GM18858 (cell line): ENCODE measurements around the gene PWP2.
"Not testable (repeated sequence)": the region's sequence is repeated elsewhere in the genome, so short reads cannot be mapped to it uniquely, and the experiment has no call there.

Source experiments
- ATAC-seq: cut with Tn5 transposase; IDR thresholded peaks from one replicate; pipeline ENCODE4 v1.9.1; 2021; ENCODE audit not compliant: unreplicated experiment

Gene PWP2

DNA sequence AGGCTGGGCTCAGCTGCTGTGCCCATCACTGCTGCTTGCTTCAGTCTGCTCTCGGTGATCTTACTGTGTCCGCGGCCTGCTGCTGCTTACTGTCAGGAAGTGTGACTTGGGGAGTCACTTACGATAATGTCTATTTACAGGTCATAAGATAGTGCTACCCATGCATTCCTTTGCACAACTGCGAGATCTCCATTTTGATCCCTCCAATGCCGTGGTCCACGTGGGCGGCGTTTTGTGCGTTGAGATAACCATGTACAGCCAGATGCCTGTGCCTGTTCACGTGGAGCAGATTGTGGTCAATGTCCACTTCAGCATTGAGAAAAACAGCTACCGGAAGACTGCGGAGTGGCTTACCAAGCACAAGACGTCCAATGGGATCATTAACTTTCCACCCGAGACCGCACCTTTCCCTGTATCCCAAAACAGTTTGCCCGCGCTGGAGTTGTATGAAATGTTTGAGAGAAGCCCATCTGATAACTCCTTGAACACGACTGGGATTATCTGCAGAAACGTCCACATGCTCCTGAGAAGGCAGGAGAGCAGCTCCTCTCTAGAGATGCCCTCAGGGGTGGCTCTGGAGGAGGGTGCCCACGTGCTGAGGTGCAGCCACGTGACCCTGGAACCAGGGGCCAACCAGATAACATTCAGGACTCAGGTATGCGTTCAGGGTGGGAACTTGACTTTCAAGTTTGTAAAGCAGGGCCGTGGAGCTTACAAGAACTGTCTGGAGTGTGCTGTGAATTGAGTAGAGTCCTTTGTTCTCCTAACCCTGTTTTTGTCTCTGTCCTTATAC, 24.4 kb upstream of the PWP2 start:
- ATAC-seq, result no peak

DNA sequence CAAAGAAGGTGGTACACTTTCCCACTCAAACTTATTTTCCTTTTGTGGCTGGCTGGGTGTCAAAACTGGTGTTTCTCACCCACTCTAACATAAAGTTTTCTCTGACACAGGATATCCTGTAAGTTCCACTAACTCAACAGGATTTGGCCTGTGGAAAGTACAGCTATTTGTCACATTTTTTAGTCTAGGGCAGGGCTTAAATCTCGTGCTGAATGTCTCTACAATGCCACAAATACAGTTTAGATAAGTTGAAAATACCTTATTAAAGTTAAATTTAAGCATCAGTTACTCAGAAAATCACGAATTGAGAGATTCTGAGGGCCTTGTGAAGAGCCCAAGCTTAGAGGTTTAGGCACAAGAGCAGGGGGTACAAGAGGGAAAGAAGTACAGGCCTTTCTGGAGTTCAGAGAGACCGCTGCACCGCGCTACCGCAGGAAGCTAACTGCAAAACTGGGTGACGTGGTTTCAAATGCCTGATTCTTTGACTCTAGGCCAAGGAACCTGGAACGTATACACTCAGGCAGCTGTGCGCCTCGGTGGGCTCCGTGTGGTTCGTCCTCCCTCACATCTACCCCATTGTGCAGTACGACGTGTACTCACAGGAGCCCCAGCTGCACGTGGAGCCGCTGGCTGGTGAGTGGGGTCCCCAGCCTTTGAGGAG, 23.4 kb upstream of the PWP2 start:
- no peak for ATAC-seq

DNA sequence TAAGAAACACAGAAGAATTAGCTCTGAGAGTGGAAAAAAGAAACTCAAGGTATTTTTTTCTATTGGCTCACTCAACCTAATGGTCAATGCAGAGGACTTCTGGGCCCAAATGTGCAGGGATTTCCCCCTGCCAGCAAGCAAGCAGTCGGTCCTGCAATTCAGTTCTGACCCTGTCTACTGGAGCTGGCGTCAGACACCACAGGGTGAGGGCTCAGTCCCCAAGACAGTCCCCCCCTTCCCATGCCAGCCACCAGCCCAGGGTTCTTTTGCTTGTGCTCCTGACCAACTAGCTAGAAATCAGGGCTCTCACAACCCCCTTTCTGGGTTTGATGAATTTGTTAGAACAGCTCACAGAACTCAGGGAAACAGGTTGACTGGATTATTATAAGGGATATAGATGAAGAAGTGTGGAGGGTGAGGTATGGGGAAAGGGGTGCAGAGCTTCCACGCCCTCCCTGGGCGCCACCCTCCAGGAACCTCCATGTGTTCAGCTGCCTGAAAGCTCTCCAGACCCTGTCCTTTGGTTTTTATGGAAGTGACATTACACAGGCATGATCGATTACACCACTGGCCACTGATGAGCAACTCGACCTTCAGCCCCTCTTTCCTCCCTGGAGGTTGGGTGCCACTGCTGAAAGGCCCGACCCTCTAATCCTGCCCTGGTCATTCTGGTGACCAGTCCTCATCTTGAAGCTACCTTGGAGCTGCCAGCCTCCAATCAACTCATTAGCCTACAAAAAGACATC, 22.5 kb upstream of the PWP2 start:
- ATAC-seq, result no peak

DNA sequence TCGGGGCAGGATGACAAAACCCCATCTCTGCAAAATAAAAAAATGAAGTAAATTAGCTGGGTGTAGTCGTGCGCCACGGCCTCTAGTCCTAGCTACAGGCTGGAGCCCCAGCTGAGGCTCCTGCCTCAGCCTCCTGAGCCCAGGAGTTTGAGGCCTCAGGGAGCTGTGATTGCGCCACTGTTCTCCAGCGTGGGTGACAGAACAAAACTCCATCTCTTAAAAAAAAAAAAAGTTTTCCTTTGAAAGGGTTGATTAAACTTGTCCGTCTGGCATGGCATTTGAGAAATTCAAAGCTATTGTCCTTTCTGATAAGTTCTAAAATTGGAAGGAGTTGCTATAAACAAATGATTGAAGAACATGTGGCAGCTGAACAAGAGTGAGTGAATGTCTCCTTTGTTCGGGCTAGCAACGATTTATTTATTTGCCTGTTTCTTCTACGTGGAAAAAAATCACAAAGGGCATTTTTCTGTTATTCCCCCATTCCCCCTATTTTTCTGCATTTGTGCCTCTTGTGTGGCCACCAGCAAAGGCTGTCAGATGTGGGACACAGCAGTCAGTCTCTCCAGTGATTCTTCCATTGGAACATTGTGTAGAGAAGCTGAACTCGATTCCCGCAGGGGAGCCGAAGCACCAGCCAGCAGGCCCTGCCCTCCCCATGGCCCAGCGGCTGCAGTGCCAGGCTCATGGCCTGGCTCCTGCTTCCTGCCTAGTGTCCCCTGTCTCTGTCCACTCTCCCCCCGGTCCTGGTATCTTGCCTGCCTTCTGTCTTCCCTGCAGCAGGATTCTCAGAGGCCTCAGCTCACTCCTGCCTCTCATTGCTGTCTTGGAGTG, 21.5 kb upstream of the PWP2 start:
- no peak for ATAC-seq

DNA sequence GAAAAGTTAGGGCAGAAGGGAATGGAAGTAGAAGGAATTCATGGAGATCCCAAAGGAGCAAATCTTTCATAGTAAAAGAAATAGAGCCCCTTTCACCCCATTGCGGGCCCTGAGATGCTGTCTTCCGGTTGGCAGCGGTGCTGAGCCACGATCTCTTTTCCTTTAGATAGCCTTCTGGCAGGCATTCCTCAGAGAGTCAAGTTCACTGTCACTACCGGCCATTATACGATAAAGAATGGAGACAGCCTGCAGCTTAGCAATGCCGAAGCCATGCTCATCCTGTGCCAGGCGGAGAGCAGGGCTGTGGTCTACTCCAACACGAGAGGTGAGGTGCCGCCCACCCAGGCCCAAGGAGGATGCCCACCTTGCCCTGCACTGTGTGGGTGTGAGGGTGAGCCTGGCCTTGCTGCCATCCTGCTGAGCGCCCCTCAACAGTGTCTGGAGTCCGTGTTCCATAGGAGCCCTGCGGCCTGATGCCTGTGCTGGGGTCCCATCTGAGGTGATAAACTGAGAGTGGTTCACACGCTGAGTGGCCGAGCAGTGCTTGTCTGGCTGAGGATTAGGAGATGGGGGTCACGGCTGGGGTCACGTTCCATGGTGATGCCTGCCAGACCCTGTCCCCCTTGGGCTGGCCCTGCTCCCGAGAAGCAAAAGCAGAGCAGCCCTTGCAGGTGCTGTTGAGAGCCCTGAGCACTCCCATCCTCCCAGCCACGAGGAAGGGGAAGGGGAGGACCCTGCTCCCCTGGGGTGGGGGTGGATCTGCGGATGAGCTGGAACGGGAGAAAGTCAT, 20.4 kb upstream of the PWP2 start:
- ATAC-seq, result no peak

DNA sequence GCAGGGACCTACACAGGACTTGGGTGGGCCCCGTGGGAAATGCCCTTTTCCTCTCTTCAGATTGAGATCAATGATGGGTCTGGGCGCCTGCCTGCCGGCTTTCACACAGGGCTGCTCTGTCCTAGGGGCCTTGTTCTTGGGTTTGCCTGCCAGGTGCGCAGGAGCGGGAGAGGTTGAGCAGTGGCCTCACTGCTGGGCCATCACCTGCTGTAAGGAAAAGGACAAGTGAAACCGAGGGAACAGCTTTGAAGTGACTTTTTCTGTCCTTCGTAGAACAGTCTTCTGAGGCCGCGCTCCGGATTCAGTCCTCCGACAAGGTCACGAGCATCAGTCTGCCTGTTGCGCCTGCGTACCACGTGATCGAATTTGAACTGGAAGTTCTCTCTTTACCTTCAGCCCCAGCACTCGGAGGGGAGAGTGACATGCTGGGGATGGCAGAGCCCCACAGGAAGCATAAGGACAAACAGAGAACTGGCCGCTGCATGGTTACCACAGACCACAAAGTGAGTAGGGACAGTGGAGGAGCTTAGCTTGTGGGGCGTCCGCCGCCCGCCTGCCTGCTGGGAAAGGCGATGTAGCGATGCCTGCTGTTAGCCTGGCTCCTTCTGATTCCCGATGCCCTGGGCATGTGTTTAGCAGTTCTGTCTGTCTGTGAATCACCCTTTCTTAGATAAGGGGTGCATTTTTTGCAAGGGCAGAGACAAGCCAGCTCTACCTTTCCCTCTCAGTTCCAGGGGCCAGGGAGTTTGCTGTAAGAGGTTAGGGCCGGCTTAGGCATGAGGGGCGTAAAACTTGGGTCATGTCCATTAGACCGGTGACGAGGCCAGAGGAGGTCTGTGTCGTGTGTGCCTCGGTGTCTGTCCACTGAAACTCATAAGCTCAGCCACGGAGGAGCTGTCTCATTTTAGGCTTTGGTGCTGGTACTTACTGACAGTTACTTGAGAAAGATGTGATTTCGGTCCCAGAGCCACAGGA, 19.5 kb upstream of the PWP2 start:
- no peak for ATAC-seq

DNA sequence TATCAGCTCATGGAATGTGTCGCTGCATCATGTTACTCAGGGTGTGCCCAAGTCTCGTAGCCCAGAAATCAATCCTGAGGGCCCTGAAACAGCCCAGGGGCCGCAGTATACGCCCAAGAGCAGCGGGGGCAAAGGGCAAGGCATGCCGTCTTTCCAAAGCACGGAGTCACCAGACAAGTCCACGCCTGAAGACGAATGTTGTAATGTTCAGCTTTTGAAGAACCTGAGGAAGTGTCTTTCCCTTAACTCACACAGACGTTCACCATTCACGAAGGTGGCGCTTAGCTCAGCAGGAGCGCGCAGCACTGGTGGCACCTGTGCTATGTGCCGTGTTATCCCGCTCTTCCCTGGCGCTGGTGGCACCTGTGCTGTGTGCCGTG, 18.8 kb upstream of the PWP2 start:
- ATAC-seq, result no peak

DNA sequence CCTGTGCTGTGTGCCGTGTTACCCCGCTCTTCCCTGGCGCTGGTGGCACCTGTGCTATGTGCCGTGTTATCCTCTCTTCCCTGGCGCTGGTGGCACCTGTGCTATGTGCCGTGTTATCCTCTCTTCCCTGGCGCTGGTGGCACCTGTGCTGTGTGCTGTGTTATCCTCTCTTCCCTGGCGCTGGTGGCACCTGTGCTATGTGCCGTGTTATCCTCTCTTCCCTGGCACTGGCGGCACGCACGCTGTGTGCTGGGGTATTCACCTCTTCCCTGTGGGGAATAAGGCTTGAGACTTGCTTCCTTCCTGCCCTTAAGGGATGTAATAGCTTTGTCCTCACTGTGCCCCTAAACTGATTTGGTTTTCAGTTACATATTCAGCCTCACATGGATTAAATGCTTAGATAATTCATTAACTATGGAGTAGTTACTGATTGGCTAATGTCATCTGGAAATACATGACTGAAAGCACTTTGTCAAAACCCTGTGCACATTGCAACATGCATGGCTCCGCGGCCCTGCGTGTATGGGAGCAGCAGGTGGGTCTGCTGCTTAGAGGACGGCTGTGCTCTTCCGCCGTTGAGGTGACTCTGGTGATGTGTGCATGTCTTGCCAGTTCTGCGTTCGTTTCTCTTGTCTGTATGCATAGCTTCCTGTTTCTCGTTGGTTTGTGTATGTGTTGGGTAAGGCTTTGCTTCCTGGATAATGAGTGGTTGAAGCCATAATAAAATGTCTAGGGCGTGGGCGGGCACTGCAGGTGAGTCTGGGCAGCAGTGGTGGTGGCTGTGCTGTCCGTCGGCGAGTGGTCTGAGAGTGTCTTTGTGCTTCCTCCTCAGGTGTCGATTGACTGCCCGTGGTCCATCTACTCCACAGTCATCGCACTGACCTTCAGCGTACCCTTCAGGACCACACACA, 17.9 kb upstream of the PWP2 start:
- no peak for ATAC-seq

DNA sequence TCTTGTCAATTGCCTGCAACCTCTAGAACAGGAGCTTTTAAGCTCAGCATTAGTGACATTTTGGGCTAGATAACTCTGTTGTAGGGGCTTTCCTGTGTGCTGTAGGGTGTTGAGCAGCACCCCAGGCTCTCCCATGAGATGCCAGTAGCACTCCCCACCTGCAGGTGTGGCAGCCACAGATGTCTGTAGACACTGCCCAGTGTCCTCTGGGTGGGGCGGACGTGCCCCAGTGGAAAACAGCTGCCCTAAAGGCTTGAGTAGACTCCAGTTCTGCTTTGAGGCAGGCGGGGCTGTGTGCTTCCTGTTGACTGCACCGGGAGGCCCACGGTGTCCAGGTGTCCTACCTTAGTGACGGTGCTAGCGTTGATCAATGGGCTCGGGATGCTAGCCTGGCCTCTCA, 16.9 kb upstream of the PWP2 start:
- ATAC-seq, result no peak

DNA sequence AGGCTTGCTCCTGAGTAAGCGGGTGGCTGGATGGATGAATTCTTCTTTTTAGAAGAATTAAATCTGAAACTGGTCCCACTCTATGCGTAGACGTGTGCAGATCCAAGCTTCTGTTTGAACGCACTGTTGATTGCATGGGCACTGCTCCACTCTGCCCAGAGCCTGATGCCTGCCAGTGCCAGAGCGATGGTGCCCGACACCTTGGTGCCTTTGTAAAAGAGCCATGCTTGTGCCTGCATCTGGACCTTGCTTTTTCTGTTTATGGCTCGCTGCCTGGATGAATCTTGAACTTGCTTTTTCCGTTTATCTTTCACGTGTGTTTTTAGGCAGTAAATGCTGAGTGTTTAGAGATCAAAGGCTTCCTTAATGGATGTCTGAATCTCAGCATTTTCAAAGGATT, 15.0 kb upstream of the PWP2 start:
- ATAC-seq, result no peak

DNA sequence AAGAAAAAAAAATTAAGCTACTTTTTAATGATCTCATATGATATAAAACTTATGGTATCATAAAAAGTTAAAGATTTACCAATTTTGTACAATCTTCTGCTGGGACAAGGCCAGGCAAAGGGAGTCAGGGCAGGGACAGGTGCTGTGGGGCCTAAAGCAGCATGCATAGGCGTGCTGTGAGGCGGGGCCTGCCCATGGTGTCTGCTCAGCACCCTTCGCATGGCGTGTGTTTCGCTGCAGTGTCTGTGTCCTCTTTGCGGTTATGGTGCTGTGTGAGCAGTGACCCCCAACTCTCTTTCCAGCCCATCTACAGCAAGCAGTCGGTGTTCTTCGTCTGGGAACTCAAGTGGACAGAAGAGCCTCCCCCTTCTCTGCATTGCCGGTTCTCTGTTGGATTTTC, 13.4 kb upstream of the PWP2 start:
- no peak for ATAC-seq

DNA sequence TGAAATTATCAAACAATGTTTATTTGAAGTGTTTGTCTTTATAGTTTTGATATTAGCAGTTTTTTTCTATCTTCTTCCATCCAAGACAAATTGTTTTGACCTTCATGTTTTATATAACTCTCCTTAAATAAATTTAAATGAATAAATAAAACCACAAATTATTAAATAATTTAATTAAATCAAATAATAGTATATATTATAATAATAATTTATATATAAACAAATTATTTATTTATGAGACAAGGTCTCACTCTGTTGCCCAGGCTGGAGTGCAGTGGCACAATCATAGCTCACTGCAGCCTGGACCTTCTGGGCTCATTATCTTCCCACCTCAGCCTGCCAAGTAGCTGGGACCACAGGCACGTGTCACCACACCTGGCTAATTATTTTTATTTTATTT, 12.4 kb upstream of the PWP2 start:
- ATAC-seq, result no peak

DNA sequence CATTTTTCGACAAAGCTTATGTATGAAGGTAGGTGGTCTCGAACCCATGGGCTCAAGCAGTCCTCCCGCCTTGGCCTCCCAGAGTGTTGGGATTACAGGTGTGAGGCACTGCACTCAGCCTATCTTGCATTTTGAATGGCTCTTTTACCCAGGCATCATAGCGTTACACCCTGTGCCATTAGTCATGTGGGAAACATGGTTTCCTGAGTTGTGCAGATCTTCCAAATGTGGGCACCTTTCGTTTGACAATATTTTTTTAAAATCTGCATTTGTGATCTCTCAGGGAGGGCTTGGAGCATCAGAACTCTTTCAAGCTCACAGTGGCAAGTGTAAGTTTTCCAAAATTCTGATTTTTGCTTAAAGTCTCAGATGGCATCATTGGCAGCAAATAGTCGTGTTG, 8.7 kb upstream of the PWP2 start:
- ATAC-seq, result not testable (repeated sequence)

DNA sequence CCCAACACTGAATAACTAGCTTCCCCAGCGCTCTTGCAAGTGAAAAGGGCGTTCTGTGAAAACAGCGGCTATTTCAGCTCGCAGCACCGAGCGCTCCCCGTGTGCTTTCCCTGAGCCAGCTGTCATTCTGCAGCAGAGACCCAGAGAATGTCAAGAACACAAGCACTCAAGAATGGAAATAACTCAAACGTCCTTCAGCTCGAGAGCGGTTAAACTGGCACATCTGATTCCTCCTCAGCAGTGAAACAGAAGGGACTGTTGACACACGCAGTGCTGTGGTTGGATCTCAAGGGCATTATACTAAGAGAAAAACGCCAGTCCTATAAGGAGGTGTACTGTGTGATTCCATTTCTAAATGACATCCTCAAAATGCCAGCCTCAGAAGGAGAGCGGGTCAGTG, 8.2 kb upstream of the PWP2 start:
- not testable (repeated sequence) for ATAC-seq

DNA sequence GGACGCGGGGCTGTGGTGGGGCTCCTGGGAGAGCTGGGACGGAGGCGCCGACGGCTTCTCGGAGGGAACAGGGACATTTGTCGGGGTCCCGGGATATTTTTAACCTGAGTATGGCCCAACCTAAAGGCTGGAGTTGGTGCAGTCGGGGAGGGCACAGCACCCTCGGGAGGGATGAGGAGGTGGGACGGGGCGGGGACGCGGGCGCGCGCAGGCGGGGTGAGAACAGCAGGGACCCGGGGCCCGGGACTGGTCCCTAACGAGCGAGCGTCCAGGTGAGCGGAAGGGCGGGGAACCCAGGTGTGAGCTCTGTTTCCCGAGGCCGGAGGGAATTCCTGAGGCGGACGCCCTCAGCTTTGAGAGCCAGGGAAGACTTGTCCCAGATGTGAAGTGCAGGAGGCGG, 390 bp downstream of the PWP2 start:
- ATAC-seq, result not testable (repeated sequence)

DNA sequence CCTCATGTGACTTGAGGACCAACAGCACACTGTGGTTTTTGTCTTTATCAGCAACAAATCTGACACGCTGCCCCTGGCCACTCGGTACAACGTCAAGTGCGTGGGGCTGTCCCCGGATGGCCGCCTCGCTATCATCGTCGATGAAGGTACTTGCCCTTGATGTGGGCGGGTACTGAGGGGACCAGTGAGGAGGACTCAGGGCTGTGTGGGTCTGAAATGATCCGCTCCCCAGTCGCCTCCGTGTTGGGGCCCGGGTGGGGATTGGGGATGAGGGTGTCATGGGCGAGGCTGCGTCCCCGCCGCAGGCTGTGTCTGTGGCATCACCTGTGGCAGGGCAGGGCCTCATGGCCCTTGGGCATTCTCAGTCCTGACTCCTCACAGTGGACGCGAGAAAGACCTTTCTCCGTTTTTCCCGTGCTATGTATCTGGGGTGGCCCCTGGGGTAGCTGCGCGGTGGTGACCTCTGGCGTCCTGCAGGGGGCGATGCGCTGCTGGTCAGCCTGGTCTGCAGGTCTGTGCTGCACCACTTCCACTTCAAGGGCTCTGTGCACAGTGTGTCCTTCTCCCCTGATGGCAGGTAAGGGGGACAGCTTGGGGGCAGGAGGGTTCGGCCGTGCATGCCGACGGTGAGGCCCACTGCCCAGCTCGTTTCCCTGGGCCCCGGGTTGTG, 6.6 kb downstream of the PWP2 start:
- not testable (repeated sequence) for ATAC-seq

DNA sequence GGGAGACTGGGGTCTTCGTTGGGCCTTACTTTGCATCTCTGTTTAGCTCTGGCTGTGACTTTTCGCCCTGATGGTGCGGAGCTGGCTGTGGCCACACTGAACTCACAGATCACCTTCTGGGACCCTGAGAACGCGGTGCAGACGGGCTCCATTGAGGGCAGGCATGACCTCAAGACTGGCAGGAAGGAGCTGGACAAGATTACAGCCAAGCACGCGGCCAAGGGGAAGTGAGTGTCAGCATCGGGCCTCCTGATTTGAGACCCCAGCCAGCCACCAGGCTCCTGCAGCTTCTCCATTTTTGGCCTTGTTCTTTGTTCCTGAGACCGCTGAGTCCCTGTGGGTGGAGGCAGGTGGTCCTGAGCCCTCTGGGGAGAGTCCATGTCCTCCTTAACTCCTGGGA, 14.9 kb downstream of the PWP2 start:
- ATAC-seq, result not testable (repeated sequence)

DNA sequence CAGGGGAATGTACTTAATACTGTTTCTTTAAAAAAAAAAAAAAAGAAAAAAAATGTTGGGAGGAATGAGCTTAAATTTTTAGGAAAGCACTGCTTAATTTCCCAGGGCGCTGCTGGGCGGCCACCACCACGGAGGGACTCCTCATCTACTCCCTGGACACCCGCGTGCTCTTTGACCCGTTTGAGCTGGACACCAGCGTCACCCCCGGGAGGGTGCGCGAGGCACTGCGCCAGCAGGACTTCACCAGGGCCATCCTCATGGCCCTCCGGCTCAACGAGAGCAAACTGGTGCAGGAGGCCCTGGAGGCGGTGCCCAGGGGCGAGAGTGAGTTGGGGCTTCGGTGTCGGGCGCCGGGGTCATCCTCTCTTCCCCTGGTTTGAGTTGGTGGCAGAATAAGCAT, 20.6 kb downstream of the PWP2 start:
- ATAC-seq, result not testable (repeated sequence)
